ENCODE results near the gene GTF3A.
"Not testable (repeated sequence)": the region's sequence is repeated elsewhere in the genome, so short reads cannot be mapped to it uniquely, and the experiment has no call there.

GTF3A gene

GRCh38 chr13:27424246-27425157 lies at the start of gene GTF3A:
Gene GTF3A, plus strand, starts transcription at chr13:27424619.
- DNase-seq (ENCODE audit: low read depth) = no peak

- DNase-seq (ENCODE audit: low read depth) = no peak
Observed at GRCh38 chr13:27374650-27375049, 49.8 kb upstream of the GTF3A start.

- no peak for DNase-seq (ENCODE audit: low read depth)
Observed at GRCh38 chr13:27375686-27376326, 48.6 kb upstream of the GTF3A start.

- no peak for DNase-seq (ENCODE audit: low read depth)
Observed at GRCh38 chr13:27379126-27379525, 45.3 kb upstream of the GTF3A start.

DNA sequence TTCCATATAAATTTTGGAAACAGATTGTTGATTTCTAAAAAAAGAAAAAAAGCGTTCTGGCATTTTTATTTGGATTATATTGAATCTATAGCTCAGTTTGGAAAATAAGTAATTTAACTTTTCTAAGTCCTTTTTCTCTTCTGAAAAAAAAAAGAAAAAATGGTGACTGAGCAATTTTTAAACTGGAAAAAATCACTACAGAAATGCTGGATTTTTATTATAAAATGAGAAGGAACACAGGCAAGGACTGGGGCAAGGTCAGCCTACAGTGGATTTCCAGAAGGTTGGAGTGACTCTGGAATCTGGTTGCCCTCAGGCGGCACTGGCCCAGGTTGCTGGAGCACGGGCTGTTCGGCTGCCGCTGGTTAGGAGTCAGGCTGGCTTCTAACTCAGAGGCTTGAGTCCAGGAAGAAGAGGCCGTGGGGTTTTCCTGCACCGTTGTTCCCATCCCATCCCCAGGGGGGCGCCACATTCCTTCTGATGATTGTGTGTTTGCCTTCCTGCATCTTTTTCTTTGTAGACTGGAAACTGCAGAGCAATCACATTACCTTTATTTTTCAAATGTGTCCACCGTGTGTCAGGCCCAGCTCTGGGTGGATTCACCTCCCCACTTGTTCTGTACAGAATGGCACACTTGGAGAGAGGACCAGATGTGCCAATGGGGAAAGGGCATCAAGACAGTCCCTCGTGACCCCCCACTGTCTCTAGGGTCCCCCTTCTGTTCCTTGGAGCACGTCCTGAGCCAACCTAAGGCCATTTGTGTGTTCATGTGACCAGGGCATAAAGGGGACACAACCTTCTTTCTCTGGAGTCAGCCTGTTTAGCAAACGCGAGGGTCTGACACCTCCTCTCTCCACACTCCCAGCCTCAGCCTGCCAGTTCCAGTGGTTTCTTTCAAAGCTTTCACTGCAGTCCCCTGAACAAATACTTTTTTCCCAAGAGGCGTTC lies 44.5 kb upstream of the GTF3A start:
- DNase-seq (ENCODE audit: low read depth) = no peak

GRCh38 chr13:27381601-27382000 lies 42.8 kb upstream of the GTF3A start:
- no peak for DNase-seq (ENCODE audit: low read depth)

- no peak for DNase-seq (ENCODE audit: low read depth)
Observed at GRCh38 chr13:27383104-27383921, 41.1 kb upstream of the GTF3A start.

- no peak for DNase-seq (ENCODE audit: low read depth)
Observed at GRCh38 chr13:27384285-27384684, 40.1 kb upstream of the GTF3A start.

DNA sequence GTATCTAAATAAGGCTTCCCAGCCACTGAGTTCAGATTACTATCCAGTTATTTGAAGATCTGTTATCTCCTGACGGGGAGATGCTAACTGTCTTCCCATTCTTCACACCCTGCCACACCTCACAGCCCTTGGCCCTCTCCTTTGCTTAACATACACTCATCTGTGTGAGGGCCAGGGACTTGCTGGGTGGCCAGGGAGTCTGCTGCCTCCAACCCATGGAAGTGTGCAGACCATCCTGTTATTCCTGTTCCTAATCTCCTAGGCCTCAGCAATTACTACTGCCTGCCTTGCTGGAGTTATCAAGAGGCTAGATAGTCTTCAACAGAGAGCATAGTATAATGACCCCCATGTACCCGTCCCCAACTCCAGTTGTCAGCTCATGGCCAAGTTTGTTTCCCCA lies 36.2 kb upstream of the GTF3A start:
- DNase-seq (ENCODE audit: low read depth) = no peak

DNA sequence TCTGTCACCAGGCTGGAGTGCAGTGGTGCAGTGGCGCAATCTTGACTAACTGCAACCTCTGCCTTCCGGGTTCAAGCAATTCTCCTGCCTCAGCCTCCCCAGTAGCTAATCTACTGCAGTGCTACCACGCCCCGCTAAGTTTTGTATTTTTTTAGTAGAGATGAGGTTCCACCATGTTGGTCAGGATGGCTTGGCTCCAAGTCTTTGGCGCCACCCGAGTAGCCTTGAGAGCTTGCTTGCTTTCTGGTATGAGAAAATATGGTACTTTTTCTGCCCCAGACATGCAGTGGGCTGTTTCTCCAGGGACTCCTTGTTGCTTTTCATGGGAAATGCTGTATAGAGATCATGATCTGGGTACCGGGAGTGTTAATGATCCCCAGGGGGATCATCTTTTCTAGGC lies 34.5 kb upstream of the GTF3A start:
- DNase-seq (ENCODE audit: low read depth) = no peak

GRCh38 chr13:27391471-27391870 lies 32.9 kb upstream of the GTF3A start:
- no peak for DNase-seq (ENCODE audit: low read depth)

DNA sequence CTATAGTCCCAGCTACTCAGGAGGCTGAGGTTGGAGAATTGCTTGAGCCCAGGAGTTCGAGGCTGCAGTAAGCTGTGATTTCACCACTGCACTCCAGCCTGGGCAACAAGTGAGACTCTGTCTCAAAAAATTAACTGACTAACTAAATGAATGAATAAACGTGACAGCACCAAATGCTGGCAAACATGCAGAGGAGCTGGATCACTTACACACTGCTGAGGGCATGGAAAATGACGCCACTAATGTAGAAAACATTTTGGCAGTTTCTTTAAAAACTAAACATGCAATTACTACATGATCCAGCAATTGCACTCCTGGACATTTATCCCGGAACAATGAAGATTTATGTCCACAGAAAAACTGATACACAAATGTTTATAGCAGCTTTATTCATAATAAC lies 31.3 kb upstream of the GTF3A start:
- DNase-seq (ENCODE audit: low read depth) = no peak

- no peak for DNase-seq (ENCODE audit: low read depth)
Observed at GRCh38 chr13:27395007-27395510, 29.4 kb upstream of the GTF3A start.

DNA sequence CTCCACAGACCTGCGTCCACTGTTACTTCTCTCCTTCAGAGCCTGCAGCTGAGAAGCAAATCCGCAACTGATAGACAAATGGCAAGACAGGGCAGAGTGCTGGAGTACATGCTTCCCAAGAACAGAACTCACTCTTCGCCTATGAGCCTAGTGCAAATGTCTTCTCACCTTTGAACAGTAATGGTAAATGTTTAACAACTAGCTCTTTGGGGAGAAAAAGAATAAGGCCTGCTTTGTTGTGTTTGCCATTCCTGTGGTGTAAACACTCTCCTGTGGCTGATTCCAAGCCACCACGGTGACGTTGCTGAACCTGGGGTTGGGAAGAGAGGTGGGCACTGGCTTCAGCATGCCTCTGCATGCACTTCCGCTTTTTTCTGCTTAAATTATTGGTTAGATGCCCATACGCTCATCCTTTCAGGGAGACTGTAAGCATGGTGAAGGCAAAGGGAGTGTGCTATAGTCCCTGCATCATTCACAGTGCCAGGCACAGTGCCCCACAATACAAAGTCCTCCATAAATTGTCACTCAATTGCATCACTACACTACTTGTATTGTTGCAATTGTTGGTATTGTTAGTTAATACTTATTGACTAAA lies 28.1 kb upstream of the GTF3A start:
- no peak for DNase-seq (ENCODE audit: low read depth)

GRCh38 chr13:27398360-27398759 lies 26.1 kb upstream of the GTF3A start:
- no peak for DNase-seq (ENCODE audit: low read depth)

DNA sequence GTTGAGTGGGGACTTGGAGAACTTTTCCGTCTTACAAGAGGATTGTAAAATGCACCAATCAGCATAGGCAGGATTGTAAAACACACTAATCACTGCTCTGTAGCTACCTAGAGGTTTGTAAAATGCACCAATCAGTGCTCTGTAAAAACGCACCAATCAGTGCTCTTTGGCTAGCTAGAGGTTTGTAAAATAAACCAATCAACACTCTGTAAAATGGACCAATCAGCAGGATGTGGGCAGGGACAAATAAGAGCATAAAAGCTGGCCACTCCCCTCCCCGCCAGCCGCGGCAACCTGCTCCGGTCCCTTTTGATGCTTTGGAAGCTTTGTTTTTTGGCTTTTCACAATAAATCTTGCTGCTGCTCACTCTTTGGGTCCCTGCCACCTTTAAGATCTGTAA lies 24.0 kb upstream of the GTF3A start:
- DNase-seq (ENCODE audit: low read depth) = not testable (repeated sequence)

- no peak for DNase-seq (ENCODE audit: low read depth)
Observed at GRCh38 chr13:27401210-27401609, 23.2 kb upstream of the GTF3A start.

GRCh38 chr13:27403203-27403678 lies 21.2 kb upstream of the GTF3A start:
- DNase-seq (ENCODE audit: low read depth) = no peak

DNA sequence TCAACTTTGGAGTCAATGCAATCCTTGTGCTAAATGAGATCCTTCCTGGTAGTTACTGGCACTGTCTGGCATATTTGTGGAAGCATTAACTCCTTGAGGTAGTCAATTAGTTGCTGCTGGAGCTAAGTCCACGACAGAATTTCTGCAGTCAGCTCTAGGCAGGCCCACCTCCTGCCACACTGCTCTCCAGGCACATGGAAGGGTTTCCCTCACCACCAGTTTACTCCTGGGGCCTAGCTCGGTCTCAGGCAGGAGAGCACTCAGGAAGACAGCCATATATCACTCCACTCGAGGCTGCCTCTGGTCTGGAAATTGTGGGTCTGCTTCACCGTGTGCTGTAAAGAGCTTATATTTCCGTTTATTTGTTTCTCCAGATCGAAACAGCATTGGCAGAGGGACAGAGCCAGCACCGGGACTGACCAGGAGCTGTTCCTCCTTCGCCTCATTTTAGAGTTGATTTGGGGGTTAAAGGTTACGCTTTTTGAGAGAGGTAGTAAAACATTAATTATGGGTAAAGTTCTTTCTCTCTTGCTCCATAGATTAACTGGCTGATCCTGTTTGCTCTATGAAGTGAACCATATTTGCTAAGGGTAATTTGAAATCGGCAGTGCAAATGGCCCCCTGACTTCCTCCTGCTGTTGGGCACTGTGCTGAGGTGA lies 20.6 kb upstream of the GTF3A start:
- no peak for DNase-seq (ENCODE audit: low read depth)

GRCh38 chr13:27404680-27405079 lies 19.7 kb upstream of the GTF3A start:
- no peak for DNase-seq (ENCODE audit: low read depth)

Data from HS-5 (cell line).